GM19023 (cell line): Measurements from ENCODE around the gene IP6K2.

Source experiments
- ATAC-seq: cut with Tn5 transposase; IDR thresholded peaks from one replicate; pipeline ENCODE4 v1.9.1; 2021; ENCODE audit warnings: mild to moderate bottlenecking, moderate library complexity; ENCODE audit not compliant: unreplicated experiment

IP6K2 gene

GRCh38 chr3:48692551-48692950, 24.5 kb downstream of the IP6K2 start:
- ATAC-seq = no peak

- ATAC-seq = no peak
Measured at GRCh38 chr3:48690846-48691458, 26.1 kb downstream of the IP6K2 start.

DNA sequence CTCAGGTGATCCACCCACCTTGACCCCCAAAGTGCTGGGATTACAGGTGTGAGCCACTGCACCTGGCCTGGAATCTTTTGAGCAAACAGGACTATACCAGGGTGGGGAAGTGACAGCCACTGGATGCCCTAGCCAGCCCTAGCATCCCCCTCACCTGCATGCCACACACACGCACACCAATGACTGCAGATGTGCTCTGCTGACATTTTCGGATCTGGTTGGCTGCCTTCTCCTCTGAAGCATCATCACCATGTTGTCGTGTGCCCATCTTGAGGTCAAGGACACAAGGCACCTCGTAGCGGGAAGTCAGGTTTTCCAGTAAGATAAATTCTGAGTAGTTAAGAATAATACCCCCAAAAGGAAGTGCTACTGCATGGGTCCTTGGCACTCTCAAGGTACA, 27.6 kb downstream of the IP6K2 start:
- ATAC-seq = no peak

GRCh38 chr3:48688737-48689075, 28.3 kb downstream of the IP6K2 start:
- no peak for ATAC-seq

- no peak for ATAC-seq
Measured at GRCh38 chr3:48688032-48688736, 28.8 kb downstream of the IP6K2 start.

- no peak for ATAC-seq
Measured at GRCh38 chr3:48687220-48687678, 29.8 kb downstream of the IP6K2 start.

GRCh38 chr3:48686538-48687219, 30.3 kb downstream of the IP6K2 start:
- no peak for ATAC-seq

GRCh38 chr3:48685603-48686511, 31.2 kb downstream of the IP6K2 start, which contains the start of gene NCKIPSD:
TSS of gene NCKIPSD (minus strand) at chr3:48685915. CDS start at chr3:48685807, 108 bp downstream.
- ATAC-seq = peak; percentile 84

DNA sequence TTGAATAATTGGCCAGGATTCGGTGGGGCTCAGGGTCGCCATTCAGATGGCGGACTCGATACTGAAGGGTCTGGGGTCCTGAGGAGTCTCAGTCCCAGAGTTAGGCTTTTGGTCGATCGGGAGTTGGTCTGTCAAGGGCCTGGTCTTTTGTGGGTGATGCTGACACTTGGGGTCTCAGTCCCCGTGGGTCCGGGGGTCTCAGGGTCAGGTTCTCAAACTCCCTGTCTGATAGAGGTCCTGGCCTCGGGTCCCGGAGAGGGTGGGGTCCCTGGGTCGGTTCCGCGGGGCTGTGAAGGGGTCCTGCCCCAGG, 31.8 kb downstream of the IP6K2 start:
- ATAC-seq = no peak

- no peak for ATAC-seq
Measured at GRCh38 chr3:48684480-48685143, 32.4 kb downstream of the IP6K2 start.

DNA sequence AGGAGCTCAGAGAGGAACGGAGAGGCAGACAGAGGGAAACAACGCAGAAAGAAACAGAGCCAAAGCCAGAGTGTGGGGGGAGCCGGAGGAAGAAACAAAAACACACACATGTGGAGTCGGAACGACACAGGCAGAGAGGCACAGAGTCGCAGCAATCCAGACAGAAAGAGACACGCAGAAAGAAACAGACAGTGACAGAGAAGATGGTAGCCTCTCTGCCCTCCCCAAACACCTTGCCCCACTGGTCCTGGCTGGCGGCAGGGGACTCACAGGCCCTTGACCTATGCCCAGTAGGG, 33.0 kb downstream of the IP6K2 start:
- no peak for ATAC-seq

- no peak for ATAC-seq
Measured at GRCh38 chr3:48682786-48683185, 34.2 kb downstream of the IP6K2 start.

- no peak for ATAC-seq
Measured at GRCh38 chr3:48681974-48682610, 34.9 kb downstream of the IP6K2 start.

DNA sequence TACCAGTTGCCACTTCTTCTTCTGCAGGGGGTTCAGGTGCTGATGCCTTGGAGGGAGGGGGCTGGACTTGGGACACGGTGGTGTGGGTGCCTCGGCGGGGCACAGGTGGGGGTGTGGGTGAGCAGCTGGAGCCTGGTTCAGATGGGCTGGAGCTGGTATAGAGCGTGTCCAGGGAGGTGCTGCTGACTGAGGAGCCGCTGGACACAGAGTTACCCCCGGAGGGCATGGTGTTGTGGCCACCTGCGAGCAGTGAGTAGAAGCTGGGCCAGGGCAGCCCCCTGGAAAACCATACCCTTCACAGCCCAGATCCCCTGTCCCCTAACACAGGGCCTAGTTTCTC, 35.5 kb downstream of the IP6K2 start:
- no peak for ATAC-seq

GRCh38 chr3:48680811-48681540, 36.0 kb downstream of the IP6K2 start:
- ATAC-seq = no peak

DNA sequence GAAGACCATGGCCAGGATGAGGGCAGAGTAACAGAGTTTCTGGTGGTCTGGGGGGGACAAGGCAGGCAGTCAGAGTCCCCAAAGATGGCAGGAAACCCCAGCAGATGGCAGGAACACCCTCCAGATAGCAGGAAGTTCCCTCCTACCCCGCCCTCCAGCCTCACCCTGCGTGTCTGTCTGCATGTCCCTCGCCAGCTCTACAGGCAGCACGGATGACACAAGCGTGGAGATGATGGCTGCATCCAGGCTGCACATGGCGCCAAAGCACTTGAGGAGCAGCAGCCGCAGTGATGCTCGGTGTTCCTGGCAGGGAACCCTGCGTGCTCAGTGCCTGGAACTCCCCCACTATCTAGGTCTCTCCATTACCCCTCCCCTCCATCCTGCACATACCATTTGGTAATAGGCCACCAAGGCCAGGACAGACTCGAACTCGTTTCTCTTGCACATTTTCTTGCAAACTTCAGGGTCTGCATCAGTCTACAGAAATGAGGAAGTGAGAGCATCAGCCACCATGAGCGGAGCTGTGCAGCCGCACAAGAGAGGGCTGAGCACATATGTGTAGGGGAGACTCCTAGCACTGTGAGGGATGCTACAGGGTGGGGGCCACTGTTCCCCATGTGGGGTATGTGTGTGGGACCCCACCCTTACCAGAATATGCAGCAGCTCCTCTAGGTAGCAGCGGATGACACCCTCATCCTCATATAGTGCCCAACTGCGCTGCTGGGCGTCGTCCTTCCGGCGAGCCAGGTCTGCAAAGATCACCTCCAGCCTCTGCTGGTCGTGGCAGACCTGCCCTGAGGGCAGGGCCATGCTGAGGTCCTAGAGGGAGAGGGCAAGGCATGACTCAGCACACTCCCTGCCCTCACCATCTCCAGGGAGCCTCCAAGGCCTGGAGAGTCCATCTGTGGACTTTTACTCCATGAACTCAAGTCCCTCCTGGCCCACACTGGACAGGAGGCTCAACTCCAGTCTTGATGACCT, 37.3 kb downstream of the IP6K2 start:
- no peak for ATAC-seq

DNA sequence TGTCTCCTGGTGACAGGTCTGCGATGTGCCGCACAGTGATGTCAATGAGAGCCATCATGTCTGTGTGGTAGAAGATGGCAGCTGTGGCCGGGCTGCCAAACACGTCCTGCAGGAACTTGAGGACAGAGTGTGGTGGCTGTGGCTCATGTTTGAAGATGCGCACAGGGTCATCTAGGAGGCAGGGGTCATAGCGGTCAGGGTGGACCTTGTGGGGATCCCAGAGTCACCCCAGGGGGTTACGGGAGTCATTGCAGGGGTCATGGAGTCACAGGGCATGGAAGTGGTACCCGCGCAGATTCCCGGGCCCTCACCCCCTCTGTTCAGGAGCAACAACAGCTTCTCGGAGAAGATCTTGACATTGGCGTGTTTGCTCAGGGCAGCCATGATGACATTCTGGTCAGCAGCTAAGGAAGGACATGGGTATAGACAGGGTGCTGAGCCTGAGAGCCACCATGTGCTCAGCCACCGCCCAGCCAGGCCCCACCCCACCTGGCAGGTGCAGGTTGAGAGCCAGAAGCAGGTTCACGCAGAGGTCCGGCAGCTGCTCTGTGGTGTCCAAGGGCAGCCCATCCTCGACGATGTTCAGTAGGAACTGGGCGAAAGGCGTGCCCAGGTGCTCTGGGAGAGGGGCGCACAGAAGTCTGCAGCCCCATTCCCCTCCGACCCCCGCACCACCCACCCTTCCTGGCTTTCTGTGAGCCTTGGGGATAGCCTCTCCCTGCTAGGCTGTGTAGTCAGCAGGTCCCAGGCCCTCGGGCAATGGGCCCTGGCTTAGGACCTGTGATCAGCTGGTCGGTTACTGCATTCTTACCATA, 38.2 kb downstream of the IP6K2 start:
- ATAC-seq = no peak

DNA sequence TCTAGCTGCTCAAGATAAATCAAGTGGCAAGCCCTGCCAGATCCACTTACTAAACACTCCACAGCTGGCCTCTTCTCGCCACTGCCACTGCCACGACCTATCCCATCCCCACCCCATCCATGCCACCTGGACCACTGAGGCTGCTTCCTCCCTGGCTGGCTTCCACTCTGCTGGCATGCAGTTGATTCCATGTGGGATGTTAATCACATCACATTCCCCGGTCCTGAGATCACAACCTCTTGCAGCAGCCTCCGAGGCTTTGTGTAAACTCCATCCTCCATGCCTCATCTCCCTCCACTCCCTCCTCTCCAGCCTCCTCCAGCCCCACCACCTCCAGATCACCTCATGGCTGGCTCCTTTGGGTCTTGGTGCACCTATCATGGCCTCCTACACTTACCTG, 39.0 kb downstream of the IP6K2 start:
- no peak for ATAC-seq
